HG02763 (cell line): ENCODE data around the gene DRC1.

ENCODE experiments used
- ATAC-seq: cut with Tn5 transposase; IDR thresholded peaks from one replicate; pipeline ENCODE4 v1.9.1; 2021; ENCODE audit warnings: mild to moderate bottlenecking, moderate library complexity; ENCODE audit not compliant: unreplicated experiment

The DRC1 gene

DNA sequence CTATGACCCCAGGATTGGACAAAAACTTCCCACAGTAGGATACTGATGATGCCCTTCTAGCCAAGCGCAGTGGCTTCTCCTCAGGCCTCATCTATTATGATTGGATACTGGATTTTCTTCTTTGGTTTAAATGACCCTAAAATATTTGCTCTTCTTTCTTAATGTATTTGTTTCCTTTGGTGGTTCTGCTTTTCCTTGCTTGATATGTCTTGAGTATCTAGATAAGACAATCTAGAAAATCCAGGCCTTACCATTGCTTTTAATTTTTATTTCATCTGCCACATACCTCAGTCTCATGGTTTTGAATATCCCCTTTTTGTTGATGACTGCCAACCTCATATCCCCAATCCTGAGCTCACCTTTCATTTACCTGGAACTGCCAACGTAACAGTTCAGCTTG is 40.6 kb downstream of the DRC1 start:
- ATAC-seq: no peak

DNA sequence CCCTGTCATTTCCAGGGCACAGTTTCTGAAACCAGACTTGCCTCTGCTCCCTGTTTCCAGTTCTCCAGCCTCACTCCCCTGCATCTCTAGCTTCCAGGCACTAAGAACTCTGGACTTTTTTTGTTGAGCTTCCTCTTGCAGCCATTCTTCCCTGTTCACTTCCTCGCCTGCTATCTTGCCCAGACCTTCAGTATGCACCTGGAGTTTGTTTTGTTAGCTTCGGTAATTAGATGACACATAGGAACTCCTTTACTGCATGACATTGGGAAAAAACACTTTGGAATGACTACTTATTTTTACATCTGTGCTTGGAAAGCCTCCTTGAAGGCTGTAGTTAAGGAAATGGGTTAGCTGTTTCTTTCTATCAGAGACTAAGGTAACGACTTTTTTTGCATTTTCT is 41.0 kb downstream of the DRC1 start:
- no peak for ATAC-seq

DNA sequence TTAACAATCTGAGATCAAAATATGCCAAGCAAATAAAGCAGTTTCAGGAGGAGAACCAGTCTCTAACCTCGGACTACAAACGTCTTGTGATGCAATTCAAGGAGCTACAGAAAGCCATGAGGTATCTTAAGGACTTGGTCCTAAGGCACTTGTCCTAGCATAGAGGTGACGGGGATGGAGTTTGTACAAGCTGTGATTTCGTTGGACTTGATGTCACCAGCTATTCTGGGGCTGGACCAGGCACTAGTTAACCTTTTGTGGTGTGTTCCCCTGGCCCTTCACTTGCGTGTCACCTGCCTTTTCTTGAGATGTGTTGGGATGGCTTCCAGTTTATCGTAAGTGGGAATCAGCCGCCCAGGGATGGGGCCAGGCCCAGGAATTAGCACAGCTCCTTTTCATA is 42.5 kb downstream of the DRC1 start:
- no peak for ATAC-seq

DNA sequence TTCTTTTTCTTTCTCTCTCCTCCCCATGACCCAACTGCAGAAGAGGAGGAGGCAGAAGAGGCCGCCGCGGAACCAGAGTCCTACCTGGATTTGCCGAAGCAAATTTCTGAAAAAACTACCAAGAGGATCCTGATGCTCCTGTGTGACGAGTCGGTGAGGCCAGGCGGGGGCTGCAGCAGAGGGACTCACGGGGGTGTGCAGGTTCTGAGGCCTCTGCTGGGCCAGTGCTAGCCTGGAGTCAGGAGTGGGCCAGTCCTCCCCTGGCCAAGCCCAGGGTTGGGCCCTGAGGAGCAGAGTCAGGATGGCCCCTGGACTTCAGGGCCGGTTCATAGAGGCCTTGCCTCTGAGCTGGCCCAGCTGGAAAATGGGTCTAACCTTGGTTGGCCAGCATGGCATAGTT is 46.9 kb downstream of the DRC1 start:
- no peak for ATAC-seq

DNA sequence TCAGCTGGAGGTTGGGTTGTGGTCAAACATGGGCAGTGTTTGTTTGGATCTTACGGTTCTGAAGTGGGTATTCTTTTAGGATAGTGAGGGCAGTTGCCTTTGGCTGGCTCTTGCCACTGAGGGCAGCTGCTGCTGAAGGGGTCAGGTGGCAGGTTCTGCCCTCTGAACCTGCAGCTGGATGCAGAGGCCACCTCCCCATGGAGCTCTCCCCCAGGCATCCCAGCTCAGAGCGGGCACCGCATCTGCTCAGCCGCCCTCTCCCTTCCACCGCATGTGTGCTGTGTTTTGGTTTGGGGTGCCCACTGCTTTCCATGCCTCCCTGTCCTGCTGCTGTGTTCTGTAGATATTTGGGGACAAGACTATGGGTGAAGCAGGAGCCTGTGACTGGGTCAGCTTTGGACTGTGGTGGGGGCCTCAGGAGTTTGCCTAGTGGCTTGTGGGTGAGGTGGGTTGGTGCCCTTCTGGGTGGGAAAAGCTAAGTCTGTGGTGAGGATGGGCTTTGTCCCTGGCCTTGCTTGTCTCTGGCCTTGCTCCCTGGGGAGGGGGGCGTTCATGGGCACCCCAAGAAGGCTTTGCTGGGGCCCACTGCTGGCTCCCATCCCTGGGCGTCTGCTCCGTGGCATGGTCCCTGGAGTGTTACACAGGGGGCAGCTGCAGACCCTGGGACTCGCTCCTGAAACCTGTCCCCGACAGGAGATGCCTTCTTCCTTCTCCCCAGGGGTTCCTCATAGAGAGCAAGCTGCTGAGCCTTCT is 47.7 kb downstream of the DRC1 start:
- ATAC-seq: no peak

DNA sequence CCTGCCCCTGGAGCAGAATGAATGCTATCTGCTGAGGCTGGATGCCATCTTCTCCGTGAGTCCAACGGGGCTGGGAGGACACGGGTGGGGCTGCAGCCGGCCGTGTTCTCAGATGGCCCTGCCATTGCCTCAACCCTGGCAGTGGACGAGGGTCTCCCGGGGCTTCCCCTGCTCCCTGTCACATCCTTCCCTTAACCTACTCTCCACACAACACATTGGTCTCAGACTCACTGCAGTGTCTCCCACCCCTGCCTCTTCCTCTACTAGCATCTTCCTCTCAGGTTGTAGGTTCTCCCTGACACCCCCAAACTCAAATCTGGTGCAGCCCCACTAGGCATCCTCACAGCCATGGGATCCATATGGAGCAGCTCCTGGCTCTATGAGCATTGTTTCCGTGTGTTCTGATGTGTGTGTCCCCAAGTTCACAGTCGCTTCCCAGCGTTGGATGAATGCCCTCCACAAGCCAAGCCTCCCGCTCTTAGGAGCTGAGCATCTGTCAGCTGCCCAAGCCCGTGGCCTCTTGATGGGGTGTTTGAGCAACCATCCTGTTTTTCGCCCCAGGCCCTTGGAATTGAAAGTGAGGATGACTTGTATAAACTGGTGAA is 48.4 kb downstream of the DRC1 start:
- no peak for ATAC-seq

DNA sequence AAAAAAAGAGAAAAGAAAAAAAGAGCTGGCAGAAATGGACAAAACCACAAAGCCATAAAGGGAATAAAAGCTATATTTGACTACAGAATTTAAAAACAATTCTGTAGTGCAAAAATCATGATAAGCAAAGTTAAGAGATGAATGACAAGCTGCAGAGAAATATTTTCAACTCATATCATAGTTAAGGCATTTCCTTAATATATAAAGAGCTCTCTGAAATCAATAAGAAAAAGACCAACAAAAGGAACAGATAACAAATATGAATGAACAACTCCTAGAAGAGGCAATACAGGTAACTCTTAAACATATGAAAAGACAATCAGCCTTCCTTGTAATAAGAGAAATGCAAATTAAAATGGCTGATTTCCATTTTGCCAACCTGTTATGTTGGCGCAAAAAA is 50.0 kb downstream of the DRC1 start:
- no peak for ATAC-seq

DNA sequence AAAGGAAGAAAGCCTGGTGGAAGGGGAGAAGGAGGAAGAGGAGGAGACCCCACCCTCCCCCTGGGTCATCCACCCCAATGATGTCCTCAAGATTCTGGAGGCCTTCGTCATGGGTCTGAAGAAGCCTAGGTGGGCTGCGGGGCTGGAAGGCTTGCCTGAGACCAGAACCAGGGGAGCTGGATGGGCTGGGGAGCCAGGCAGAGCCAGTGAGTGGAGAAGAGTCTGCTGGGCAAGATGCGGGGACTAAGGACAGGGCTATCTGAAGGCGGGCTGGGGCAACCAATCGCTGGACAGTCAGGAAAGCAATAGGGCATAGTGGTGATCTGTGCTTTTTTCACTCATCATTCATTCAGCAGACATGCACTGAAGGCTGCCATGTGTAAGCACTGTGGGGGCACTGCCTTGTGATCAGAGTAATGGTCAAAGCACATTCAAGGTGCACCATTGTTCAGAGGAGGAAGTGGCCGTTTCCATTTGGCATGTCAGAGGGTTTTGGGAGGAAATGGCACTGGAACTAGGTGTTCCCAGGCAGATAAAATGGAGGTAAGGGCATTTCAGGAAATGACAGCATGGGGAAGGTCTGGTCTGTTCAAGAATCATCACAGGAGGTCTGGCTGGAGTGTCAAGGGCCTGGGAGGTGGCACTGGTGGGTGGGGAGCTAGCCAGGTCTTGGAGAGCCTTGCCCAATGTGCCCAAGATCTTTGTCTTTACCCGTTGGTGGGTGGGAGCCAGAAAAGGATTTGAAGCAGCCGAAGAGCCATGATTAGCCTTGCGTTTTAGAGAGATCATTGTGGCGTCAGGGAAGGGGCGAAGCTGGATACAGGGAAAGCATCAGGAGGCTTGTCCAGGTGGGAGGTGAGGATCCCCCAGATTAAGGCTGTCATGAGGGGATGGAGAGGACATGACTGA is 52.0 kb downstream of the DRC1 start:
- ATAC-seq: no peak

DNA sequence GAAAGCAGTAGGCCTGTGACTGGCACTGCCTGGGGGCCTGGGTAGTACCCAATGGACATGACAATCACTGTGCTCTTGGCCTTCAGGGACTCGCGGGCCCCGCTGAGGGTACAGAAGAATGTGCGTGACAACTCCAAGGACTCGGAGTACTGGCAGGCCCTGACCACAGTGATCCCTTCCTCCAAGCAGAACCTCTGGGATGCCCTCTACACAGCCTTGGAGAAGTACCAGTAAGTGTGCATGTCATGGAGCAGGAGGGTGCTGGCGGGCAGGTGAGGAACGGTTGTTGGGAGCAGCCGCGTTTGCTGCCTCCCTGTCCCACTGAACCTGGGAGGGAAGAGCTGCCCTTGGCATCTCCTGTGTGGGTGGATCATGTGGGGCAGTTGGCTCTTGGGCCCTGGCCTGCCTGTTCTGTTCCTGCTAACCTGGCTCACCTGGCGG is 52.9 kb downstream of the DRC1 start:
- ATAC-seq: no peak

DNA sequence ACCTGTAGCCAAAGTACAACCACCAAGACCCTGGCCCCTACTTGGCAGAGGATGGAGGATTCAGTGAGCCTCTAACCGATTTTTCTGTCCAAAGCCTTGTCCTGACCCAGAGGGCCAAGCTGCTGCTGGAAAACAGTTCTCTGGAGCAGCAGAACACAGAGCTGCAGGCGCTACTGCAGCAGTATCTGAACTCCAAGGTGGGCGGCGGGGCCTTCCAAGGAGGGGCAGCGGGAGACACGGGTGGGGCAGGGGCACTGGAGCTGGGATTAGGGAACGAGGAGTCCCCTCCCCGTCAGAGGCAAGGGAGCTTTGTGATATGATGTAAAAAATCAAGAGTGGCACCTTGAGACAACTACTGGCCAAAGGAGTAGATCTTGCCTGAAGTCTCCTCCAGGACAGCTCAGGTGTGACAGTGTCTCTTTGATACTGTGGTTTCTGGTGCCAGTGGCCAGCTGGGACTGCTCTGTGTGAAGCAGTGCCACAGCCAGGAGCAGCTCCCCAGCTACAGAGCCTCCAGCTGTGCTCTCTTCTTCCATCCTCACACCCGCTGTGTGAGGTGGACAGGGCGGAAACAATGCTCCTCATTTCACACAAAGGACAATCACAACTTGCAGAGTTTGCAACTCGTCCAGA is 53.4 kb downstream of the DRC1 start:
- ATAC-seq: no peak

DNA sequence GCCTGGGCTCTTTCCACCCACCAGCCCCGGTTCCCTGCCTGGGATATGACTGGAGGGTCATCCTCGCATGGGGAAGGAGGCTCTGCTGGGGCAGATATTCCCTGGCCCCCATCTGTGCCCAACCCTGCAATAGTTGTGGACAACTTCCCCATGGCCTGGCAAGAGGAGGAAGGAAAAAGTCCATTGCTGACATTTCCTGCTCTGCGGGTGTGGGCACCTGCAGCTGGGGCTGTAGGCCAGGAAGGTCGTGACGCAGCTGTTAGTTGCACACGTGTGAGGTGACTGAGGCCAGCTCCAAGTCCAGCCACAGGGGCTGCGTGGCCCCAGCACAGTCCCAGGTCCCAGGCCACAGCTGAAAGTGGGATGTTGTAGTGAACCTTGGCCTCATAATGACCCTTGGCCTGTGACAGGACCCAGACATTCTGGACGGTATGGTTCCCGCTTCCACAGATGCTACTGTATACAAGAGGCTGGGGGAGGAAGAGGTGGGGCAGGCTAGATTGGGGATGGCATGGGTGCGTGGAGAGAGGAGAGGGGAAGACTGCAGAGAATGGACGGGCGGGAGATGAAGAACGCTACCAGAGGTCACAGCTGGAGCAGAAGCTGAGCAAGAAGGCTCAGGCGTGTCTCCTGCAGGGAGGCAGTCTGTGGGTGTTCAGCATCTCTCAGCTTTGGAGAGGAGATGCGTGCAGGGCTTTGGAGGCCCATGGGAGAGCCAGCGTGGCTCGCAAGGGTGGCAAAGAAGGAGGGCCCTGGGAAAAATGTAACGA is 54.1 kb downstream of the DRC1 start:
- no peak for ATAC-seq

DNA sequence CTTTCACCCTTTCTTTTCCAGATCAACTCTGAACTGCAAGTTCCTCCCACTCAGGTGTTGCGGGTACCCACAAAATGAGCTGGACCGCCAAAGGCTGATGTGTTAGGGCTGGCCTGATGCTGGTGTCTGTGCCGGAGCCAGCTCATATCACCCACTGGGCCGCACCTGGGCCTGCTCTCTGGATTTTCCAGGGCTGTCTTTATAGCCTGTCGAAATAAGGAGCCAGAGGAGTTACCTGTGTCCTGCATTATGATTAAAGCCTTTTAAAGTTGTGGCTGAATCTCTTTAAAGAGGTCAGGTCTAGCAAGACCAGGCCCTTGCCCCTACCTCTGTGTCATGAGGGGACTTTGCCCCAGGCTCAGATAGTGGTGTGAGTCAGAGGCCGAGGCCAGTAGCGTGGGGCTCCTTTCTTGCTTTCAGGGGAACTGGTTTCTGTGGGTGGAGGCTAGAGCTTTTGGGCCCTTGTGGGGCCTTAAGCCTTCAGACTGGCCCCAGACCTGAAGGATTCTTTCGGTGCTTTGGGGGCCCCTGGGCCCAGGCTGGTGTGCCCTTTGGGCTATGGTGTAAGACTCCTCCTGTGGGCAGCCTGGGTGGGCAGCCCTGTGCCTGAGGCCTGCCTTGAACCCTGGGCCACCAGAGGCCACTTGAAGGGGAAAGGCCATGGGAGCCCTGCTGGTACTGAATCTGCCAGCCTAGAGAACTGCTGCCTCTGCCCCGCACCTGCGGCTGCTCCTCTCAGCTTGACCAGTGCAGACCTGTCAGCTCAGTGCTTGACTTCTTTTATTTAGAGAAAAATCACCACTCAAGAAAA is 54.9 kb downstream of the DRC1 start:
- no peak for ATAC-seq

DNA sequence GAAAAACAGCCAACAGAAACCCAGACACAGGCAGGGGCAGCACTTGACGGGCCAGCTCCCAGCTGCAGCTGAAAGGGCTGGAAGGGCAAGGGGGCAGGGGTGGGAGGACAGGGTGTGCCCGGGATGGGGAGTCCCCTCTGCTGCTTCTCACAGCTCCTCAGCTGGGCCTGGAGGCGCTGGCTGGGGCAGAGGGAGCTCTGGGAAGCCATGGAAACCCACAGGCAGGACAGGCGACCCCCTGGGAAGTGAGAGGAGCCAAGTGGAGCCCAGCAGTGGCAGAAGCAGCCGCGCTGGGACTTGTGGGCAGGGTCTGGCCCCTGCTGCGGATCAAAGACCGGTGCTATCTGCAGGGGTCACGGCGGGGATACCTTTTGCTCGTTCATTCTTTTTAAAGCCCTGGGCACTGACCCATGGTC is 55.5 kb downstream of the DRC1 start:
- no peak for ATAC-seq

DNA sequence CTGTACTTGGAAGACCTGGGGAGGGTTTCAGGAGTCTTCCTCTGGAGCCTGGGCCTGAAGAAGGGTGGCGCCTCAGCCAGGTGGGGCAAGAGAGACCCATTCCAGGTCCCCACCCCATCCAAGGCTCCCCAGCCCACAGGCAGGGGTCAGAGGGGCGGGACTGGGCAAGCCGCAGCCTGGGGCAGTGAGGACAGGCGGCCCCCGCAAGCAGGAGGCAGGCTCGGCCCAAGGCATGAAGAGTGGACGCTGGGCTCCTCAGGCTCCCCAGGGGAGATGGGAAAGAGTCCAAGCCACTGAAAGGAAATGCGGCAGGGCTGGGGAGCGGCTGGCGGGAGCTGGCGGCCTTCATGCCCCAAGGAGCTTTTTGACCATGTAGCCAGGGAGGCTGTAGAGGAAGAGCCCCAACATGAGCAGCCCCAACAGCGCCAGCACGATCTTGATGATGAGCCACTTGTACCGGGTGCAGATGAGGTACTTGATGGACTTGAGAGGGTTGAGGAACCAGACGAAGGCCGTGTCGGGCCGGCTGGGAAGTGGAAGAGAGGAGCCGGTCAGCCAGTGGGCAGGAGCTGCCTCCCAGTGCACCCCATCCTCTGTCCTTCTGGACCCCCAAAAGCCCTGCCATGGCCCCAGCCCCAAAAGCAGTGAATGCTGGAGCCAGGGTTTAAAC is 56.1 kb downstream of the DRC1 start:
- ATAC-seq: no peak

DNA sequence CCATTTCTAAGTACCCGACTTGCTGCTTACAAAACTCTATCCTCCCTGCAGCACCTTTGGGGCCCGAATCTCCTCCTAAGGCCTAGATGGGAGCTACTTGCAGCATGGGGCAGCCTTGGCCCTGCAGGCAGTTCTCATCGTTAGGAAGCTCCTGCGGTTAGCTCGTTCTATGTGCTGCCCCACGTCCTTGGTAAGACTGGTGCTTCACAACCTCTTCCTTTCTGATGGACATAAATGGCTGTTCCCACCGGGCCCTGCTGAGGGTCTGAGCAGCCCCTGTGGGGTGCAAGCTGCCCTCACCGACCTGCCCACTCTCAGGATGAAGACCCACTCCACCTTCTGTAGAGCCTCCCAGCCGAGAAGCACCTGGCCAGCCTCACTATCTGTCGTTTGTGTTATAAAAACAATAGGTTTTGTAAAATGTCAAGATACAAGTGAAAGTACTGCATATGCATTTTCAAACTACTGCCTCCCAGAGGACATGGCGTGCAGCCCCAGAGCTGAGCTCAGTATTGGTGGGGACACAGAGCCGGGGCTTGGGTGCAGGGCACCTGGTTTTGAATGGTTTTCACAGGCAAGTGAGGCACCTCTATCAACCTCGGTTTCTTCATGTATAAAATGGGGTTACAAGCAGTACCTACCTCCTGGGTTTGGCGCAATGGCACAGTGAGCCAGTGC is 56.8 kb downstream of the DRC1 start:
- no peak for ATAC-seq

DNA sequence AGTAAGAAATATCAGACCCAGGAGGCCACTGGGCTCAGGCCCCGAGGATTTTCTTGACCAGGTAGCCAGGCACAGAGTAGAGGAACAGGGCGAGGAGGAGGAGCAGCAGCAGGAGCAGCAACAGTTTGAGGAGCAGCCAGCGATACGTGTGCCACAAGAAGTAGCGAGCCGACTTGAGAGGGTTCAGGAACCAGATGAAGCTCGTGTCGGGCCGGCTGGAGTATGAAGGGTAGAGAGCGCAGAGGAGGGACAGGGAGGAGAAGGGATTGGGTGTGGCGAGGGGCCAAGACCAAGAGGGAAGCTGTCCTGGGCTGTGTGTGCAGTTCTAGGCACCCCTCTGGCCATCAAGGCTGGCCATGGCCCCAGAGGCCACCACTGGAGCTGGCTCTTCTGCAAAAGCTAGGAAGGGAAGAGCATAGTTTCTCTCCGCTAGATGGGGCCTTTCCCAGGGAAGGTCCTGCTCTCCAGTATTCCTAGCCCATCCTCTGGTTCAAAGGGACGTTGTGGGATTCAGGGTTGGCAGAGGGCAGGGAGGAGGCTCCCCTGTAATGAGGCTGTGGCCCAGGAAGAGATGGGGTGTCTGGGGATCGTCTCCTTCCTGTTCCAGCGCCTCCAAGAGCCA is 58.4 kb downstream of the DRC1 start:
- no peak for ATAC-seq

DNA sequence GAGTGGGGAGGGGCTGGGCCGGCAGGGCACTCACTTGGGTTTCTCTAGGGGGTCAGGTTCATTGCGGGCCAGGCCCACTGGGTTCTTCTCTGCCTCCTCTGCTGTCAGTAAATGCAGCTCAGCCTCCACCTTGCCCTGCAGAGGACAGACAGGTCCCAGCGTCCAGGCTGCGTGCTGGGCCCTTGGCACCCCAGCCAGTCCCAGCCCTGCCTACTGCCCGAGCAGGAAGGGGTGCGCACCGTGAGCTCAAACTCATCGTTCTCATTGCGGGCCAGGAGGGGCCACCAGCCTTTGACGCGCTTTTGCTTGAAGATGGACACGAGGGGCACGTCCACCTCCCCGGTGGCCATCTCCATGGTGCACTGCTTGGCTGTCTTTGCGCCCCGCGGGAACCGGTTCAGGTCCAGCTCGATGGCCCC is 58.9 kb downstream of the DRC1 start:
- no peak for ATAC-seq

DNA sequence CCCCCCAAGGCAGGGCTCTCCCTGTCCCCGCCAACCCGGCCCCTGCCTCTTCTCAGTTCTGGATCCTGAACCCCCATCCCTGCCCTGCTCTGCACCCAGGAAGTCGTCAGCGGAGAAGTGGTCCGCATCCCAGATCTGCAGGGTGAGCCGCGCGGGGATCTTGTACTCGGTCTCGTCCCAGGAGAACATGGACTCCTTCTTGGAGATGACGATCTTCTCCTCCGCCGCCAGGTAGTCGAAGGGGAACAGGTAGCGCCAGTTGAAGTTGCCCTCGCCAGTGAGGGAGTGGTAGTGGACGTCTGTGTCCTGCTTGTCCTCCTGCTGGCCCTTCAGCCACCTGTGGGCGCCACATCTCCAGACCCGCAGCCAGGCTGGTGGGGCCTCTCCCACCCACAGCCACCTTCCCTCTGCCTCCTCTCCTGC is 59.9 kb downstream of the DRC1 start:
- ATAC-seq: no peak
